HepG2 (cell line): ENCODE data around the gene MAP2K2. TPM values are rescaled to one million over a fixed set of nuclear protein-coding genes. Genes with fewer than 3 reads are reported as not detected.

ENCODE experiments used
- ATAC-seq: fragments of 200-7000 bp; cut with Tn5 transposase; 3 replicates; pipeline ENCODE4 v1.9.1; 2020; ENCODE audit warnings: mild to moderate bottlenecking, moderate library complexity
- BruUV-seq: library from RNA; stranded (reverse); fragments of 400-500 nt; replicated peaks from 2 replicates; lab custom pipeline; 2021; lab: Mats Ljungman, UMichigan
- CTCF ChIA-PET: fragments of 300-600 bp; formaldehyde crosslinking; extraction: SDS; loops from one replicate; lab custom pipeline; 2021; ENCODE audit warnings: low total read pairs, inconsistent platforms, low intra/inter-chr PET ratio; lab: Yijun Ruan, JAX
- POLR2A ChIA-PET: fragments of 350-600 bp; sonication (Branson Sonifier 250); formaldehyde crosslinking; loops from one replicate; lab custom pipeline; 2020; ENCODE audit warnings: antibody characterized with exemption, inconsistent platforms; lab: Yijun Ruan, JAX
- DNase-seq: peaks from one replicate; pipeline ENCODE4 v3.0.0-alpha.2; 2015; ENCODE audit warnings: low spot score
- FAIRE-seq: peaks from 3 replicates; lab custom pipeline; 2011; peaks lifted over from hg19 to GRCh38; lab: Jason Lieb, UNC
- H2AFZ ChIP-seq: one replicate; pipeline ENCODE4 v1.6.1; 2011; ENCODE audit warnings: low read length, inconsistent platforms
- H3K27ac ChIP-seq: fragments of 300-600 bp; 3 replicates; pipeline ENCODE4 v1.8.0; 2011; ENCODE audit warnings: mixed run types, mild to moderate bottlenecking, mixed read lengths, low read length, inconsistent platforms; ENCODE audit not compliant: insufficient read depth; ENCODE audit errors: extremely low read length
- H3K27me3 ChIP-seq, 2 experiments: fragments of 200-600 bp in 1 of 2; 2 replicates in 1 of 2; 3 replicates in 1 of 2; pipeline versions ENCODE4 v1.6.0 to v1.8.0; 2011; ENCODE audit warnings: low read length in 2 of 2, mild to moderate bottlenecking in 2 of 2, moderate library complexity in 2 of 2, inconsistent platforms in 1 of 2; ENCODE audit not compliant: insufficient read depth in 2 of 2, control insufficient read depth in 1 of 2
- H3K36me3 ChIP-seq, 2 experiments: fragments of 200-600 bp in 1 of 2; replicated peaks in 1 of 2; 2 replicates in 1 of 2; 3 replicates in 1 of 2; pipeline versions ENCODE4 v1.5.1 to v1.8.0; 2011; ENCODE audit warnings: low read length in 2 of 2, inconsistent platforms in 1 of 2; ENCODE audit not compliant: insufficient read depth in 2 of 2, control insufficient read depth in 1 of 2
- H3K4me1 ChIP-seq: 2 replicates; pipeline ENCODE4 v1.5.1; 2012; ENCODE audit warnings: low read length, inconsistent platforms; ENCODE audit not compliant: insufficient read depth
- H3K4me2 ChIP-seq: 2 replicates; pipeline ENCODE4 v1.6.0; 2011; ENCODE audit warnings: low read depth, low read length, inconsistent platforms
- H3K4me3 ChIP-seq, 3 experiments: fragments of 200-600 bp in 1 of 3; sonication (generic), shearing (Covaris generic) in 1 of 3; replicated peaks in 1 of 3; 2 replicates each; pipeline ENCODE4 v1.5.1; 2011 to 2016; ENCODE audit warnings: low read length in 3 of 3, inconsistent platforms in 2 of 3, low read depth in 2 of 3, mild to moderate bottlenecking in 2 of 3, control low read depth in 1 of 3, mixed read lengths in 1 of 3; ENCODE audit not compliant: insufficient read depth in 1 of 3
- H3K79me2 ChIP-seq: one replicate; pipeline ENCODE4 v1.6.1; 2011; ENCODE audit warnings: low read length, inconsistent platforms; ENCODE audit not compliant: insufficient read depth
- H3K9ac ChIP-seq: 2 replicates; pipeline ENCODE4 v1.6.0; 2011; ENCODE audit warnings: mild to moderate bottlenecking, low read depth, low read length, inconsistent platforms; ENCODE audit not compliant: insufficient read depth
- H3K9me3 ChIP-seq: 2 replicates; pipeline ENCODE4 v1.5.1; 2012; ENCODE audit warnings: mild to moderate bottlenecking, low read length
- H4K20me1 ChIP-seq: 2 replicates; pipeline ENCODE4 v1.6.0; 2011; ENCODE audit warnings: inconsistent platforms, mild to moderate bottlenecking, low read length, moderate library complexity; ENCODE audit not compliant: insufficient read depth
- AHR ChIP-seq: IDR thresholded peaks from 2 replicates; pipeline ENCODE4 v1.6.1; 2018; ENCODE audit warnings: missing genetic modification reagents, missing compliant biosample characterization
- EHMT2 ChIP-seq: fragments of 200-600 bp; sonication (generic); IDR thresholded peaks from 2 replicates; pipeline ENCODE4 v1.7.0; 2017; ENCODE audit warnings: antibody characterized with exemption, low read depth, low read length, borderline replicate concordance
- FOSL2 ChIP-seq: sonication (generic); formaldehyde crosslinking; IDR thresholded peaks from 2 replicates; pipeline ENCODE4 v1.4.0; 2020; ENCODE audit warnings: missing genetic modification reagents
- HDAC2 ChIP-seq: sonication (generic); formaldehyde crosslinking; IDR thresholded peaks from 2 replicates; pipeline ENCODE4 v1.4.0; 2020; ENCODE audit warnings: missing genetic modification reagents
- PCBP1 ChIP-seq: fragments of 200-400 bp; formaldehyde crosslinking; IDR thresholded peaks from 2 replicates; pipeline ENCODE4 v1.6.1; 2017; ENCODE audit warnings: mild to moderate bottlenecking, low read depth, low read length, borderline replicate concordance
- RORA ChIP-seq: sonication (generic); formaldehyde crosslinking; IDR thresholded peaks from 2 replicates; pipeline ENCODE4 v1.5.0; 2020; ENCODE audit warnings: mild to moderate bottlenecking, missing genetic modification reagents, moderate library complexity
- SALL2 ChIP-seq: sonication (generic); formaldehyde crosslinking; IDR thresholded peaks from 2 replicates; pipeline ENCODE4 v1.8.1; 2023; ENCODE audit warnings: mild to moderate bottlenecking, missing genetic modification reagents, inconsistent platforms
- SP1 ChIP-seq, 2 experiments: fragments of 450-650 bp in 1 of 2; sonication (generic) in 1 of 2; formaldehyde crosslinking in 1 of 2; IDR thresholded peaks; 2 replicates each; pipeline versions ENCODE4 v1.4.0 to v1.6.1; 2016 to 2020; ENCODE audit warnings: missing genetic modification reagents in 1 of 2
- YEATS4 ChIP-seq: sonication (generic); formaldehyde crosslinking; IDR thresholded peaks from 2 replicates; pipeline ENCODE4 v1.4.0; 2020; ENCODE audit warnings: missing genetic modification reagents, borderline replicate concordance
- ZNF10 ChIP-seq: sonication (generic); formaldehyde crosslinking; IDR thresholded peaks from 2 replicates; pipeline ENCODE4 v1.4.0; 2020; ENCODE audit warnings: mild to moderate bottlenecking, low read depth, missing genetic modification reagents, borderline replicate concordance
- ZNF20 ChIP-seq: sonication (generic); formaldehyde crosslinking; IDR thresholded peaks from 2 replicates; pipeline ENCODE4 v1.4.0; 2020; ENCODE audit warnings: mild to moderate bottlenecking, moderate library complexity, missing genetic modification reagents
- WGBS: methylation state at CpG from one replicate; pipeline ENCODE4 v1.1.6; 2017; ENCODE audit warnings: low lambda C conversion rate; 5-methylcytosine and 5-hydroxymethylcytosine counted together
- in situ Hi-C: cut with HindIII; loops from 2 replicates; pipeline ENCODE4 v1.10.0; 2017; ENCODE audit warnings: low pct_unique_long_range_greater_than_20kb; ENCODE audit not compliant: extremely low pct_ligation_motif_present
- intact Hi-C: fragments of 100-400 bp; cut with micrococcal nuclease; formaldehyde crosslinking; loops from one replicate; pipeline ENCODE4 v1.10.0; 2022; ENCODE audit not compliant: unreplicated experiment
- polyA plus RNA-seq, 8 experiments: library from polyadenylated mRNA; depleted of rRNA in 3 of 8; stranded (reverse) in 7 of 8; unstranded in 1 of 8; fragments of >200 nt; fragmentation: Illumina TruSeq in 4 of 8; extraction: Trizol in 4 of 8; gene quantifications; 2 replicates each; pipeline versions ENCODE4 v1.2.1 to v1.2.3, GENCODE V29; 2011 to 2016; ENCODE audit warnings: low read depth in 4 of 8, missing spikeins in 1 of 8, mixed read lengths in 1 of 8; ENCODE audit not compliant: insufficient read depth in 1 of 8
- total RNA-seq, 5 experiments: library from RNA; depleted of rRNA; stranded (reverse); fragments of >200 nt; fragmentation: Illumina TruSeq; extraction: Trizol; gene quantifications; 2 replicates each; pipeline ENCODE4 v1.2.3, GENCODE V29; 2016; ENCODE audit warnings: low read depth in 1 of 5
- TF ChIP-seq, protein P1 (sequence below): sonication (generic); formaldehyde crosslinking; IDR thresholded peaks from 2 replicates; pipeline ENCODE4 v1.4.0; 2020; ENCODE audit warnings: missing genetic modification reagents
- TF ChIP-seq, protein P2 (sequence below): sonication (generic); formaldehyde crosslinking; IDR thresholded peaks from 2 replicates; pipeline ENCODE4 v1.5.0; 2020; ENCODE audit warnings: missing genetic modification reagents, mild to moderate bottlenecking, borderline replicate concordance
- TF ChIP-seq, protein P3 (sequence below): sonication (generic); formaldehyde crosslinking; IDR thresholded peaks from 2 replicates; pipeline ENCODE4 v1.8.1; 2022; ENCODE audit warnings: low read depth, mild to moderate bottlenecking, missing genetic modification reagents

MAP2K2 gene
- total and polyA plus RNA-seq, 2 of the 13 experiments (the other 11 are each of a cell fraction or from before 2014, with no cell fraction given) = 70.3 to 80.9 TPM

DNA sequence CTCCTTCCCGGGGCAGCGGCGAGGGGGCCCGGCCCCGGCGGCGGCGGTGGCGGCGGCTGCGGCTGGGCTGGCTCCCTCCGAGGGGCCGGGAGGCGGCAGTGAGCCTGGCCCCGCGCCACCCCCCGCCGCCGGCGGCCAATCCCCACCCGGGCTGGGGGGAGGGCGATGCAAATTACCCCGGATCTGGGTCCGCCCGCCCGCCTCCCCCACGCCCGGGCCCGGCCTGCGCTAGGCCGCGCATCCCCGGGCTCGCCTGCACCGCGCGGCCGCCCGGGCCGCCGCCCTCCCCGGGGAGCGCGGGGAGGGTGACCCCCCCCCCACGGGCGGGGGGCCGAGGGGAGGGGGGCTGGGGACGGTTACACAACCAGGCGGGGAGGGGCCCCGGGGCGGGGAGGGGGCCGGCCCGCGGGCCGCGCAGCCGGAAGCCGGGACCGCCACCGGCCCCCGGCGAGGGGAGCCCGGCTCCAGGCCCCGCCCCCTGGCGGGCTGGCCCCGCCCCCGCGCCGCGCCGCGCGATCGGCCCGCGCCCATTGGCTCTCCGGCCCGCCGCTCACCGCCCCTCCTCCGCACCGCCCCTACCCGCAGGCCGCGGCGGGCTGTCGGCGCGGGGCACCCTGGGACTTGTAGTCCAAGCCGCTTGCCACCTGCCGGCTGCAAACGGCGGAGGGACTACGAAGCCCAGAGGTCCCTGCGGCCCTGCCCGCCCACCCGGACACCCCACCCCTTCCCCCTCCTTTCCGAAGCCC is 58.3 kb downstream of the MAP2K2 start (continued):
- TF ChIP-seq, protein P1, sequence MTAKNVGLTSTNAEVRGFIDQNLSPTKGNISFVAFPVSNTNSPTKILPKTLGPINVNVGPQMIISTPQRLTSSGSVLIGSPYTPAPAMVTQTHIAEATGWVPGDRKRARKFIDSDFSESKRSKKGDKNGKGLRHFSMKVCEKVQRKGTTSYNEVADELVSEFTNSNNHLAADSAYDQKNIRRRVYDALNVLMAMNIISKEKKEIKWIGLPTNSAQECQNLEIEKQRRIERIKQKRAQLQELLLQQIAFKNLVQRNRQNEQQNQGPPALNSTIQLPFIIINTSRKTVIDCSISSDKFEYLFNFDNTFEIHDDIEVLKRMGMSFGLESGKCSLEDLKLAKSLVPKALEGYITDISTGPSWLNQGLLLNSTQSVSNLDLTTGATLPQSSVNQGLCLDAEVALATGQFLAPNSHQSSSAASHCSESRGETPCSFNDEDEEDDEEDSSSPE (CRISPR knock-in tag) = 0 out of 2 replicates have a peak, but pooled peaks have one; percentile 20
- TF ChIP-seq FOSL2 (CRISPR knock-in tag) = 0 out of 2 replicates have a peak, but pooled peaks have one; percentile 26

DNA sequence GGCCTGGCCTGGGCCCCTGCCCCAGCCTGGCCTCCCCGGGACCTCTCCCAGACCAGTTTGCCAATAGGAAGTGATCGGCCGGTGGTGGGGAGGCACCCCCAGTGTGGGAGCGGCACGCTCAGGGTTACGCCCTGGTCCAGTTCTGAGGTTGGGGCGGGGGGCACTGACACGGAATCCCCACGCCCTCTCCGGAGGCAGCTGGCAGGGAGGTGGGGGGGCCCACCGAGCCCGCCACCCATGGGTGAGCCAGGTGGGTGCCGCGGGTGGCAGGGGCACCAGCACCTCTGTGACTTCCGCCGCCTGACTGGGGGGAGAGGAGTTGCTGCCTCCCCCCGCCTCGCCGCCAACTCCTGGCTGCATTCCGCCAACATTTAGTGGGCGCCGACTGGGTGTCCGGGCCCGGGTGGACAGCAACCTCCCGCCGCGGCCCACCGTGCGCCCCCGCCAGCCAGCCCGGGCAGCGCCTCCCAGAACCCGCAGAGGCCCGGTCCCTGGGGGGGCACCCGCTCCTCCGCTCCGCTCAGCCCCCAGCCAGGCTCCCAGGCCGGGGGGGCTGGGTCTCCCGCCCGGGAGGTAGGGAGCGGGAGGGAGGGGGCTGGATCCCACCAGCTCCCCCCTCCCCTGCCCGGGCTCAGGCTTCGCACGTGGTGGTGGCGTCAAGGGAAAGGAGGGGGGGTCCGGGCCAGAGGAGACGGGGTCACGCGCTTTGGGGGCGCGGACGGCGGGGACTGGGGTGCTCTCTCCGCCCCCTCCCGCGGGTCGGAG is 59.2 kb downstream of the MAP2K2 start:
- no peak for DNase-seq
- Histone ChIP-seq H3K36me3 (peaks cover 5 to 15% of the 10 kb centered on the region in 2 experiments), H3K4me1 (peaks cover 59% of the 10 kb centered on the region), H4K20me1 (peaks cover 44% of the 10 kb centered on the region), H3K9ac (peak overlapping the region; percentile 88), H3K27me3 (no peaks in the 10 kb centered on the region), H3K9me3 (no peaks in the 10 kb centered on the region), H3K79me2 (peaks cover 48% of the 10 kb centered on the region), H2AFZ (no peak overlapping the region), H3K4me2 (peak overlapping the region; percentile 85), H3K27ac (peak overlapping the region; percentile 85), H3K4me3 (peak overlapping the region; percentile 84 to 92 (median 91))
- 0% methylated on average over 15 of the region's 57 CpGs for WGBS
- CTCF ChIA-PET = no interaction called here
- intact Hi-C loops = loop anchor here (5.0 kb wide), 1 partner anchor 588 kb away; no protein-coding TSS in a partner anchor
- no peak for FAIRE-seq
- in situ Hi-C loops = no loop called here
- ATAC-seq = 0 out of 3 replicates have a peak, but pooled peaks have one; percentile 0
- BruUV-seq = no TSS peak
- POLR2A ChIA-PET = interaction anchor here (1.0 to 2.0 kb wide), 3 partner anchors 12 to 244 kb away, joined by 3 to 10 read pairs (median 8); no protein-coding TSS in a partner anchor
- TF ChIP-seq ZNF20 = no peak
- TF ChIP-seq YEATS4 (CRISPR knock-in tag) = 0 out of 2 replicates have a peak, but pooled peaks have one; percentile 11
- TF ChIP-seq, protein P2, sequence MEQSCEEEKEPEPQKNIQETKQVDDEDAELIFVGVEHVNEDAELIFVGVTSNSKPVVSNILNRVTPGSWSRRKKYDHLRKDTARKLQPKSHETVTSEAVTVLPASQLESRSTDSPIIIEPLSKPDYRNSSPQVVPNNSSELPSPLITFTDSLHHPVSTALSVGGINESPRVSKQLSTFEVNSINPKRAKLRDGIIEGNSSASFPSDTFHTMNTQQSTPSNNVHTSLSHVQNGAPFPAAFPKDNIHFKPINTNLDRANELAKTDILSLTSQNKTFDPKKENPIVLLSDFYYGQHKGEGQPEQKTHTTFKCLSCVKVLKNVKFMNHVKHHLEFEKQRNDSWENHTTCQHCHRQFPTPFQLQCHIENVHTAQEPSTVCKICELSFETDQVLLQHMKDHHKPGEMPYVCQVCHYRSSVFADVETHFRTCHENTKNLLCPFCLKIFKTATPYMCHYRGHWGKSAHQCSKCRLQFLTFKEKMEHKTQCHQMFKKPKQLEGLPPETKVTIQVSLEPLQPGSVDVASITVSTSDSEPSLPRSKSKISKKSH = peak; percentile 62; the same call in 1 of the 2 replicates
- no peak for TF ChIP-seq HDAC2 (CRISPR knock-in tag)
- no peak for TF ChIP-seq EHMT2
- TF ChIP-seq SP1 (IDR thresholded peaks at IDR 0.05) = no peak
- no peak for TF ChIP-seq SP1 (CRISPR knock-in tag; IDR thresholded peaks at IDR 0.05)
- TF ChIP-seq, protein P3, sequence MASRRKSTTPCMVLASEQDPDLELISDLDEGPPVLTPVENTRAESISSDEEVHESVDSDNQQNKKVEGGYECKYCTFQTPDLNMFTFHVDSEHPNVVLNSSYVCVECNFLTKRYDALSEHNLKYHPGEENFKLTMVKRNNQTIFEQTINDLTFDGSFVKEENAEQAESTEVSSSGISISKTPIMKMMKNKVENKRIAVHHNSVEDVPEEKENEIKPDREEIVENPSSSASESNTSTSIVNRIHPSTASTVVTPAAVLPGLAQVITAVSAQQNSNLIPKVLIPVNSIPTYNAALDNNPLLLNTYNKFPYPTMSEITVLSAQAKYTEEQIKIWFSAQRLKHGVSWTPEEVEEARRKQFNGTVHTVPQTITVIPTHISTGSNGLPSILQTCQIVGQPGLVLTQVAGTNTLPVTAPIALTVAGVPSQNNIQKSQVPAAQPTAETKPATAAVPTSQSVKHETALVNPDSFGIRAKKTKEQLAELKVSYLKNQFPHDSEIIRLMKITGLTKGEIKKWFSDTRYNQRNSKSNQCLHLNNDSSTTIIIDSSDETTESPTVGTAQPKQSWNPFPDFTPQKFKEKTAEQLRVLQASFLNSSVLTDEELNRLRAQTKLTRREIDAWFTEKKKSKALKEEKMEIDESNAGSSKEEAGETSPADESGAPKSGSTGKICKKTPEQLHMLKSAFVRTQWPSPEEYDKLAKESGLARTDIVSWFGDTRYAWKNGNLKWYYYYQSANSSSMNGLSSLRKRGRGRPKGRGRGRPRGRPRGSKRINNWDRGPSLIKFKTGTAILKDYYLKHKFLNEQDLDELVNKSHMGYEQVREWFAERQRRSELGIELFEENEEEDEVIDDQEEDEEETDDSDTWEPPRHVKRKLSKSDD (CRISPR knock-in tag) = no peak
- no peak for TF ChIP-seq AHR (CRISPR knock-in tag)
- no peak for TF ChIP-seq PCBP1
- no peak for TF ChIP-seq ZNF10 (CRISPR knock-in tag)
- no peak for TF ChIP-seq SALL2 (CRISPR knock-in tag)
- no peak for TF ChIP-seq RORA (CRISPR knock-in tag)
